ENCODE data around the gene GDF15.
"Not testable (repeated sequence)": the region's sequence is repeated elsewhere in the genome, so short reads cannot be mapped to it uniquely, and the experiment has no call there.

GDF15 gene

GRCh38 chr19:18385675-18386542 is at the start of gene GDF15:
TSS of gene GDF15 (plus strand) at chr19:18386158. CDS start at chr19:18386190, 32 bp downstream.
- no peak for DNase-seq (ENCODE audit: low spot score)

- DNase-seq (ENCODE audit: low spot score) = no peak
These were observed 47.4 kb upstream of the GDF15 start for GRCh38 chr19:18338541-18338940.

- DNase-seq (ENCODE audit: low spot score) = no peak
These were observed 46.2 kb upstream of the GDF15 start for GRCh38 chr19:18339723-18340122.

- peak; percentile 85 for DNase-seq (ENCODE audit: low spot score)
These were observed 45.6 kb upstream of the GDF15 start, which contains the start of gene PGPEP1 for GRCh38 chr19:18340190-18340989. TSS of gene PGPEP1 (plus strand) at chr19:18340598. CDS start at chr19:18340682, 84 bp downstream.

- DNase-seq (ENCODE audit: low spot score) = peak; percentile 63
These were observed 44.7 kb upstream of the GDF15 start for GRCh38 chr19:18340990-18341868.

GRCh38 chr19:18342090-18342632 is 43.8 kb upstream of the GDF15 start:
- no peak for DNase-seq (ENCODE audit: low spot score)

GRCh38 chr19:18344582-18344950 is 41.4 kb upstream of the GDF15 start:
- DNase-seq (ENCODE audit: low spot score) = no peak

- DNase-seq (ENCODE audit: low spot score) = no peak
These were observed 40.7 kb upstream of the GDF15 start for GRCh38 chr19:18345296-18345695.

GRCh38 chr19:18346091-18346490 is 39.9 kb upstream of the GDF15 start:
- no peak for DNase-seq (ENCODE audit: low spot score)

- DNase-seq (ENCODE audit: low spot score) = no peak
These were observed 37.8 kb upstream of the GDF15 start for GRCh38 chr19:18348171-18348570.

- not testable (repeated sequence) for DNase-seq (ENCODE audit: low spot score)
These were observed 37.1 kb upstream of the GDF15 start for GRCh38 chr19:18348818-18349339.

GRCh38 chr19:18349524-18350128 is 36.3 kb upstream of the GDF15 start:
- DNase-seq (ENCODE audit: low spot score) = no peak

- DNase-seq (ENCODE audit: low spot score) = no peak
These were observed 35.5 kb upstream of the GDF15 start for GRCh38 chr19:18350490-18350889.

- DNase-seq (ENCODE audit: low spot score) = no peak
These were observed 34.4 kb upstream of the GDF15 start for GRCh38 chr19:18351544-18351943.

- DNase-seq (ENCODE audit: low spot score) = no peak
These were observed 32.5 kb upstream of the GDF15 start for GRCh38 chr19:18353378-18354005.

- DNase-seq (ENCODE audit: low spot score) = not testable (repeated sequence)
These were observed 31.2 kb upstream of the GDF15 start for GRCh38 chr19:18354743-18355142.

GRCh38 chr19:18357041-18357440 is 28.9 kb upstream of the GDF15 start:
- no peak for DNase-seq (ENCODE audit: low spot score)

- no peak for DNase-seq (ENCODE audit: low spot score)
These were observed 24.3 kb upstream of the GDF15 start for GRCh38 chr19:18361646-18362045.

GRCh38 chr19:18362934-18363542 is 22.9 kb upstream of the GDF15 start:
- no peak for DNase-seq (ENCODE audit: low spot score)

GRCh38 chr19:18363787-18364186 is 22.2 kb upstream of the GDF15 start:
- no peak for DNase-seq (ENCODE audit: low spot score)
